OCI-LY3 (cell line): ENCODE data around the gene ITGBL1.

Source experiments
- H2AFZ ChIP-seq: fragments of 200-600, 300-600 bp; shearing (Covaris generic); 2 replicates; pipeline ENCODE4 v1.6.0; 2014; ENCODE audit warnings: antibody characterized with exemption, low read depth, low read length
- H3K27ac ChIP-seq: fragments of 200-600, 300-600 bp; sonication (generic); 2 replicates; pipeline ENCODE4 v1.5.1; 2014; ENCODE audit warnings: mild to moderate bottlenecking, low read length, moderate library complexity, mixed read lengths
- H3K27me3 ChIP-seq: fragments of 200-600, 300-600 bp; sonication (generic); 2 replicates; pipeline ENCODE4 v1.6.1; 2014; ENCODE audit warnings: low read depth, low read length, mixed read lengths
- H3K36me3 ChIP-seq: fragments of 200-600, 300-600 bp; sonication (generic); replicated peaks from 2 replicates; pipeline ENCODE3; 2014; ENCODE audit warnings: low read depth, low read length, mixed read lengths
- H3K4me1 ChIP-seq: fragments of 300-600, 200-600 bp; sonication (generic); 2 replicates; pipeline ENCODE4 v1.6.1; 2014; ENCODE audit warnings: low read length, mixed read lengths
- H3K4me2 ChIP-seq: fragments of 200-600, 300-600 bp; sonication (generic); 2 replicates; pipeline ENCODE4 v1.6.1; 2014; ENCODE audit warnings: low read length, mixed read lengths
- H3K4me3 ChIP-seq: fragments of 300-600, 200-600 bp; sonication (generic); 2 replicates; pipeline ENCODE4 v1.5.1; 2014; ENCODE audit warnings: antibody characterized with exemption, mild to moderate bottlenecking, low read length, moderate library complexity
- H3K79me2 ChIP-seq: fragments of 300-600, 200-600 bp; shearing (Covaris generic); 2 replicates; pipeline ENCODE4 v1.6.1; 2014; ENCODE audit warnings: mild to moderate bottlenecking, low read length, mixed read lengths
- H3K9ac ChIP-seq: fragments of 300-600, 200-600 bp; shearing (Covaris generic); 2 replicates; pipeline ENCODE4 v1.6.0; 2014; ENCODE audit warnings: mild to moderate bottlenecking, low read length, moderate library complexity
- H3K9me3 ChIP-seq: fragments of 200-600, 300-600 bp; shearing (Covaris generic); 2 replicates; pipeline ENCODE4 v1.6.1; 2014; ENCODE audit warnings: low read length, mixed read lengths; ENCODE audit not compliant: insufficient read depth
- H4K20me1 ChIP-seq: fragments of 200-600, 300-600 bp; sonication (generic); 2 replicates; pipeline ENCODE4 v1.6.1; 2016; ENCODE audit warnings: low read length, mixed read lengths; ENCODE audit not compliant: insufficient read depth
- CTCF ChIP-seq: fragments of 200-600, 300-600 bp; sonication (generic); IDR thresholded peaks from 2 replicates; pipeline ENCODE4 v1.5.1; 2014; ENCODE audit warnings: antibody characterized with exemption, low read length, low read depth
- EZH2phosphoT487 ChIP-seq: fragments of 200-600 bp; shearing (Covaris generic); IDR thresholded peaks from 2 replicates; pipeline ENCODE4 v1.6.1; 2018; ENCODE audit warnings: antibody characterized with exemption, mixed run types, low read depth

Gene ITGBL1

DNA sequence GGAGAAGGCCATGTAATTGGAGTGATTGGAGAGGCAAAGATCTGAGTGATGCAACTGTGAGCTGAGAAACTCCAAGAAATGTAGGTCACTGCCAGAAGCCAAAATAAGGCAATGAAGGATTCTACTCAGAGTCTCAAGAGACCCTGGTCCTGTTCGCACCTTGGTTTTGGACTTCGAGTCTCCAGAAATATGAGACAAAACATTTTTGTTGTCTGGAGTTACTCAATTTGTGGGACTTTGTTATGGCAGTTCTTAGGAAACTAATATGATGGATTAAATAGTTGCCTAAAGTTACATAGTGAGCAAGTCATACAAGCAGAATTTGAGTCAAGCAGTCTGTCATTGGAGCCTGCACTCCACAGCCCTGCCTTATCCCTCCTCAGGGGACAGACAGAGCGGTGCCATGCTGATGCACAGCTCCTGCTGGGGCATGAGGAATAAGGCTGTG is 104.2 kb downstream of the ITGBL1 start:
- Histone ChIP-seq H3K4me2 (no peak overlapping the region), H3K27ac (no peak overlapping the region), H3K9me3 (no peaks in the 10 kb centered on the region)

DNA sequence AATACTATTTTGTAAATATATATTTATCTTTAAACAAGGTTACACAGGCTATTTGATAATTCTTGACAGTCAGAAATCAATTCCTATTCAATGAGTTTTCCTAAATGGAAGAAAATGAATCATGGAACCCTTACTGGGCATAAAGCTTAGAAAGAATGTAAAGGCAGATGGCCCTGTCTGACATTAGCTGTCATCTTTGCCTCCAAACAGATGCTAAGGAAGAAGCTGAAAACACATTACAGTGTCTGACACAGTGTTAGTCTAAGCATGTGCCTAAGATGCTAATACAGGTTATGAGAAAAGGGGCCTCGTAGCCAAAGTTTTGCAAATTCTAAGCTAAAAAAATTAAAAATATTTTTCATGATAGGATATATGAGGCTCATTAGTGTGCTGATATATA is 112.8 kb downstream of the ITGBL1 start:
- no peak overlapping the region for H2AFZ ChIP-seq
- H3K4me1 ChIP-seq, result no peaks in the 10 kb centered on the region
- H3K9ac ChIP-seq, result no peak overlapping the region
- no peaks in the 10 kb centered on the region for H3K27me3 ChIP-seq
- no peak overlapping the region for H3K4me3 ChIP-seq
- TF ChIP-seq CTCF, result no peak
- TF ChIP-seq EZH2phosphoT487, result no peak
- H3K4me2 ChIP-seq, result no peak overlapping the region
- no peaks in the 10 kb centered on the region for H3K9me3 ChIP-seq
- H3K27ac ChIP-seq, result no peak overlapping the region
- no peaks in the 10 kb centered on the region for H3K79me2 ChIP-seq
- no peaks in the 10 kb centered on the region for H4K20me1 ChIP-seq
- no peaks in the 10 kb centered on the region for H3K36me3 ChIP-seq

More for the DNA sequence above, 104.2 kb downstream of the ITGBL1 start:
- TF ChIP-seq EZH2phosphoT487 (no peak), CTCF (no peak)
- Histone ChIP-seq H3K27me3 (no peaks in the 10 kb centered on the region), H3K4me1 (no peaks in the 10 kb centered on the region), H2AFZ (no peak overlapping the region), H4K20me1 (no peaks in the 10 kb centered on the region), H3K4me3 (no peak overlapping the region), H3K79me2 (no peaks in the 10 kb centered on the region), H3K9ac (no peak overlapping the region), H3K36me3 (no peaks in the 10 kb centered on the region)

DNA sequence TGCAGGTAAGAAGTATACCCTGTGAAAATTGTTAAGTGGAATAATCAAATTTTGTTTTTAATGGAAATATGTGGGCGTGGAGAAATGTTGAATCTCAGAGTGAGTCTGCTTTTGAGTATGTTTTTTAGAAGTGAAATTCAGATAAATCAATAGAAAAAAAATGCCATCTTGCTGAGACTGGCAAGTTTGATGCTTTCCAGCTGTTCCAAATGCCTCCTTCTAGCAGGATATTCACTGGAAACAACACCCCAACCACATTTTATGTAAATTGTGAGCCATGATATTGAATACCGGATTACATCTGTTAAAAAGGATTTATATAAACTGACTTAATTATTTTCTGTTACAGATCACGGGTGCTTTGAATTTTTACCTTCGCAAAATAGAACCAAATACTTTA is 115.4 kb downstream of the ITGBL1 start:
- no peaks in the 10 kb centered on the region for H3K27me3 ChIP-seq
- no peaks in the 10 kb centered on the region for H4K20me1 ChIP-seq
- H3K79me2 ChIP-seq, result no peaks in the 10 kb centered on the region
- no peak overlapping the region for H3K27ac ChIP-seq
- no peak overlapping the region for H3K4me2 ChIP-seq
- H2AFZ ChIP-seq, result no peak overlapping the region
- TF ChIP-seq CTCF (no peak), EZH2phosphoT487 (no peak)
- H3K9me3 ChIP-seq, result no peaks in the 10 kb centered on the region
- no peaks in the 10 kb centered on the region for H3K4me1 ChIP-seq
- no peaks in the 10 kb centered on the region for H3K36me3 ChIP-seq
- H3K4me3 ChIP-seq, result no peak overlapping the region
- H3K9ac ChIP-seq, result no peak overlapping the region

GRCh38 chr13:101569807-101570206 is 117.3 kb downstream of the ITGBL1 start:
- H4K20me1 ChIP-seq, result no peaks in the 10 kb centered on the region
- no peaks in the 10 kb centered on the region for H3K4me1 ChIP-seq
- H3K79me2 ChIP-seq, result no peaks in the 10 kb centered on the region
- no peaks in the 10 kb centered on the region for H3K9me3 ChIP-seq
- no peaks in the 10 kb centered on the region for H3K27me3 ChIP-seq
- H3K36me3 ChIP-seq, result no peaks in the 10 kb centered on the region
- H3K4me3 ChIP-seq, result no peak overlapping the region
- no peak overlapping the region for H2AFZ ChIP-seq
- no peak overlapping the region for H3K9ac ChIP-seq
- TF ChIP-seq EZH2phosphoT487, result no peak
- TF ChIP-seq CTCF, result no peak
- no peak overlapping the region for H3K4me2 ChIP-seq
- no peak overlapping the region for H3K27ac ChIP-seq
